CD4-positive, alpha-beta T cell treated with Interleukin-15 for 1 hour (primary cell): ENCODE results near the gene HIVEP3.
"Not testable (repeated sequence)": the region's sequence is repeated elsewhere in the genome, so short reads cannot be mapped to it uniquely, and the experiment has no call there.

Source experiments
- DNase-seq: peaks from one replicate; pipeline ENCODE4 v3.0.0-alpha.2; 2020

Gene HIVEP3

GRCh38 chr1:41705798-41706197 is 212.9 kb downstream of the HIVEP3 start:
- no peak for DNase-seq

- DNase-seq: no peak
Measured at GRCh38 chr1:41704196-41704595, 214.5 kb downstream of the HIVEP3 start.

GRCh38 chr1:41702771-41703170 is 216.0 kb downstream of the HIVEP3 start:
- DNase-seq: no peak

- no peak for DNase-seq
Measured at GRCh38 chr1:41700986-41701535, 217.7 kb downstream of the HIVEP3 start.

GRCh38 chr1:41700581-41700980 is 218.1 kb downstream of the HIVEP3 start:
- no peak for DNase-seq

GRCh38 chr1:41699861-41700248 is 218.9 kb downstream of the HIVEP3 start:
- DNase-seq: no peak

GRCh38 chr1:41698916-41699860 is 219.5 kb downstream of the HIVEP3 start:
- DNase-seq: peak; percentile 38

- DNase-seq: no peak
Measured at GRCh38 chr1:41696381-41696780, 222.3 kb downstream of the HIVEP3 start.

- no peak for DNase-seq
Measured at GRCh38 chr1:41695118-41695745, 223.5 kb downstream of the HIVEP3 start.

- not testable (repeated sequence) for DNase-seq
Measured at GRCh38 chr1:41691966-41692365, 226.8 kb downstream of the HIVEP3 start.

- DNase-seq: no peak
Measured at GRCh38 chr1:41691424-41691823, 227.3 kb downstream of the HIVEP3 start.

GRCh38 chr1:41690331-41690730 is 228.4 kb downstream of the HIVEP3 start:
- no peak for DNase-seq

- no peak for DNase-seq
Measured at GRCh38 chr1:41689558-41689981, 229.2 kb downstream of the HIVEP3 start.

GRCh38 chr1:41689139-41689538 is 229.6 kb downstream of the HIVEP3 start:
- DNase-seq: no peak

GRCh38 chr1:41687007-41687406 is 231.7 kb downstream of the HIVEP3 start:
- DNase-seq: no peak

GRCh38 chr1:41683681-41684500 is 234.8 kb downstream of the HIVEP3 start:
- peak; percentile 58 for DNase-seq

GRCh38 chr1:41682845-41683625 is 235.7 kb downstream of the HIVEP3 start:
- DNase-seq: no peak

- no peak for DNase-seq
Measured at GRCh38 chr1:41682149-41682548, 236.6 kb downstream of the HIVEP3 start.

- DNase-seq: no peak
Measured at GRCh38 chr1:41681331-41682098, 237.2 kb downstream of the HIVEP3 start.

- DNase-seq: no peak
Measured at GRCh38 chr1:41679994-41680393, 238.7 kb downstream of the HIVEP3 start.

- no peak for DNase-seq
Measured at GRCh38 chr1:41679531-41679930, 239.2 kb downstream of the HIVEP3 start.
